Myocyte (in vitro differentiated cells): Measurements from ENCODE around the gene ZNF181. TPM values are rescaled to one million over a fixed set of nuclear protein-coding genes. Genes with fewer than 3 reads are reported as not detected.
"Not testable (repeated sequence)": the region's sequence is repeated elsewhere in the genome, so short reads cannot be mapped to it uniquely, and the experiment has no call there.

ENCODE experiments used
- DNase-seq: peaks from one replicate; pipeline ENCODE4 v3.0.0-alpha.2; 2012; ENCODE audit warnings: low read depth
- polyA plus RNA-seq: library from polyadenylated mRNA; unstranded; fragments of >200 nt; gene quantifications from one replicate; pipeline ENCODE4 v1.2.1, GENCODE V29; 2012; ENCODE audit warnings: missing spikeins
- total RNA-seq: library from RNA; depleted of rRNA; stranded (reverse); fragments of >200 nt; gene quantifications from 2 replicates; pipeline ENCODE4 v1.2.3, GENCODE V29; 2014

The ZNF181 gene
- total RNA-seq: 46.1 and 62.6 TPM in 2 replicates
- polyA plus RNA-seq: 7.7 TPM

GRCh38 chr19:34733746-34734536 is at the start of gene ZNF181:
Gene ZNF181, plus strand, starts transcription at chr19:34734243. Its CDS starts 795 bp downstream, at chr19:34735038.
- peak; percentile 94 for DNase-seq

GRCh38 chr19:34685266-34685665 is 48.8 kb upstream of the ZNF181 start:
- not testable (repeated sequence) for DNase-seq

- DNase-seq: no peak
These were observed 47.6 kb upstream of the ZNF181 start for GRCh38 chr19:34686455-34686854.

- no peak for DNase-seq
These were observed 46.7 kb upstream of the ZNF181 start for GRCh38 chr19:34687348-34687747.

GRCh38 chr19:34688592-34688991 is 45.5 kb upstream of the ZNF181 start:
- DNase-seq: no peak

GRCh38 chr19:34690372-34690771 is 43.7 kb upstream of the ZNF181 start:
- DNase-seq: no peak

- DNase-seq: no peak
These were observed 41.5 kb upstream of the ZNF181 start for GRCh38 chr19:34692549-34692948.

- DNase-seq: no peak
These were observed 26.4 kb upstream of the ZNF181 start for GRCh38 chr19:34707661-34708060.

GRCh38 chr19:34711890-34712289 is 22.2 kb upstream of the ZNF181 start:
- DNase-seq: no peak

GRCh38 chr19:34712395-34713261 is 21.4 kb upstream of the ZNF181 start:
- DNase-seq: peak; percentile 82

GRCh38 chr19:34713262-34713637 is 20.8 kb upstream of the ZNF181 start:
- DNase-seq: no peak

- no peak for DNase-seq
These were observed 18.7 kb upstream of the ZNF181 start for GRCh38 chr19:34715357-34715756.

GRCh38 chr19:34722353-34722752 is 11.7 kb upstream of the ZNF181 start:
- no peak for DNase-seq

GRCh38 chr19:34725400-34725799 is 8.6 kb upstream of the ZNF181 start:
- no peak for DNase-seq

GRCh38 chr19:34731019-34731829 is 2.8 kb upstream of the ZNF181 start:
- DNase-seq: no peak

GRCh38 chr19:34731964-34732363 is 2.1 kb upstream of the ZNF181 start:
- no peak for DNase-seq

GRCh38 chr19:34732612-34733211 is 1.3 kb upstream of the ZNF181 start:
- DNase-seq: no peak

- DNase-seq: no peak
These were observed 737 bp upstream of the ZNF181 start for GRCh38 chr19:34733266-34733745.

GRCh38 chr19:34734537-34735103 is 577 bp downstream of the ZNF181 start:
- peak; percentile 93 for DNase-seq

GRCh38 chr19:34744896-34745690 is 11.1 kb downstream of the ZNF181 start:
- no peak for DNase-seq
